Stimulated activated naive CD8-positive, alpha-beta T cell treated with anti-CD3 and anti-CD28 coated beads, Interleukin-15, amount 100 ng/mL, for 72 hours (primary cell): ENCODE measurements around the gene SMC3.
"Not testable (repeated sequence)": the region's sequence is repeated elsewhere in the genome, so short reads cannot be mapped to it uniquely, and the experiment has no call there.

Experiments used
- ATAC-seq: fragments of 150-1000 bp; cut with Tn5 transposase; 2 replicates; pipeline ENCODE4 v1.10.0; 2021; ENCODE audit warnings: mild to moderate bottlenecking, moderate library complexity
- DNase-seq, 2 donors: peaks; one replicate each; pipeline ENCODE4 v3.0.0; 2021 to 2022
- H3K27ac Mint-ChIP-seq, 2 donors: one replicate each; pipeline ENCODE4 v1.8.0; 2022; ENCODE audit warnings: mild to moderate bottlenecking in 2 of 2, mixed read lengths in 2 of 2, moderate library complexity in 2 of 2
- H3K27me3 Mint-ChIP-seq: one replicate; pipeline ENCODE4 v1.8.0; 2022; ENCODE audit warnings: mixed read lengths
- H3K4me1 Mint-ChIP-seq: one replicate; pipeline ENCODE4 v1.8.0; 2022; ENCODE audit warnings: mild to moderate bottlenecking, mixed read lengths
- H3K4me3 Mint-ChIP-seq, 2 donors: one replicate each; pipeline ENCODE4 v1.8.0; 2022; ENCODE audit warnings: mild to moderate bottlenecking in 2 of 2, mixed read lengths in 2 of 2, moderate library complexity in 1 of 2
- H3K9me3 Mint-ChIP-seq, 2 donors: one replicate each; pipeline ENCODE4 v1.8.0; 2022; ENCODE audit warnings: mixed read lengths in 2 of 2

Gene SMC3

GRCh38 chr10:110639046-110639445 is 71.6 kb downstream of the SMC3 start:
- Mint-ChIP-seq H3K4me1 (peaks cover 31% of the 10 kb centered on the region), H3K27me3 (peaks cover 62% of the 10 kb centered on the region)
- H3K27ac Mint-ChIP-seq, H3K9me3 Mint-ChIP-seq, DNase-seq, H3K4me3 Mint-ChIP-seq, ATAC-seq: not testable (repeated sequence)

DNA sequence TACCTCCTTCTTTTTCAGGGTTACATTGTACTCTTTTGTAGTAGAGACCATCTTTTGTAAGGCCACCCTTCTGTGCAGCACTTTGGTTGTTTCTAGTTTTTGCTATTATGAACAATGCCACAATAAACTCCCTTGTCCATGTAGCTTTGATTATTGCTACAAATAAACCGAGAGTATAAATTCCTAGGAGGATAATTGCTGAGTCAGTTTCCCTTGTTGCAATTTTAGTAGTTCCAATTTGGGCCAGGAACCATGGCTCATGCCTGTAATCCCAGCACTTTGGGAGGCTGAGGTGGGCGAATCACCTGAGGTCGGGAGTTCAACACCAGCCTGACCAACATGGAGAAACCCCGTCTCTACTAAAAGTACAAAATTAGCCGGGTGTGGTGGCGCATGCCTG is 72.4 kb downstream of the SMC3 start:
- not testable (repeated sequence) for H3K27ac Mint-ChIP-seq, H3K4me3 Mint-ChIP-seq, H3K9me3 Mint-ChIP-seq, ATAC-seq, DNase-seq
- H3K4me1 Mint-ChIP-seq: peaks cover 33% of the 10 kb centered on the region
- peaks cover 66% of the 10 kb centered on the region for H3K27me3 Mint-ChIP-seq

DNA sequence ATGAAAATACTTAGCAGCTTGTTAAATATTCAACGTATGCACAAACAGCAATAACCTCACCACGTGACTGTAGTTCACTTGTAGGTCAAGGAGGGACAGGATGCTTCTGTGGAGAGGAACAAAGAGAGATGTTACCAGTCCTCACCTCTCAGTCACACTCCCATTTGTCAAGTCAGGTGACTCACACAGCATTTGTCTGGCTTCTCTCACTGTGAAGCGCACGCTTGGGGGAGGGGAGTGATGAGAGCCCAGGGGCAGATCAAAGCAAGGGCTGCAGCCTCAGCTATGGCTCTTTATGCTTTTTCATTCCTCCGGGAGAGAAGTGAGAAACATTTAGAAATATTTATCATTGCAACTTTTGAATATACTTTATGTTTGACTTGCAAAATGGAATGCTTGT is 73.8 kb downstream of the SMC3 start:
- Mint-ChIP-seq H3K4me1 (peaks cover 36% of the 10 kb centered on the region), H3K4me3 (no peak overlapping the region), H3K9me3 (no peaks in the 10 kb centered on the region), H3K27ac (no peak overlapping the region), H3K27me3 (peaks cover 70% of the 10 kb centered on the region)
- ATAC-seq (peak; percentile 82), DNase-seq (peak in 1 of 2 donors; percentile 33)

DNA sequence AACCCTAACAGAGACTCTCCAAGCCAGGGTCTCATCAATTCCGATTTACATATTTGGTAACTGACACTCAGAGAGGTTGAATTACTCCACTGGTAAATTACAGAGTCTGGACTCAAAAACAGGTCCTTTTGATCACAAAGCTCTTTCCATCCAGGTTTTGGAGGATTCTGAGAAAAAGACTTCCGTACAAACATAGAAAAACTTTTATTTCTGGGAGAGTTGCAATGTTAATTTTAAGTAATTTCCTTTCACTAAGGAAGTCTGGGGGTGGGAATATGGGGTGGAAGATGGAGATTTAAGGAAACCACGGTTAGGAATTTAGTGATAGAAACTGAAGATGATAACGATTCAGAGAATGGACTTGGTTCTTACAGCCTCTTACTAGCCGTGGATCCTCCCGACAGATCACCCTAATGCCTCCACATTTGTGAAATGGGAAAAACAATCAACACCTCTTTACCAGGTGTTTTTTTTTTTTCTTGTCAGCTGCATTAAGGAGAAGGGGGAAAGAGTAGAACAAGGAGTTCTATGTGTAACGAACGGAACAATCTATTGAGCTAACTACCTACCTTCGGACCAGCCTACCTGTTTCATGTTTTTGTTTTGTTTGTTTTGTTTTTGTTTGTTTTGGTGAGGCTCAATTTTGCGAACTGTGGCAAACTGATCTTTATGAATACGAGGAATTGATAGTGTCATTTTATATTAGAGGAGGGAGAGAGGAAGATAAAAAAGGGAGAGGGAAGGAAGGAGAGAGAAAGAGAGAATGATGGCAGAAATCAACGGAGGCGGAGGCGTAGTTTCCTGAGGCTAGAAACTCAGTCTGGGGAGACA is 74.9 kb downstream of the SMC3 start:
- DNase-seq (no peak), ATAC-seq (no peak)
- peaks cover 36% of the 10 kb centered on the region for H3K4me1 Mint-ChIP-seq
- H3K27ac Mint-ChIP-seq: no peak overlapping the region
- no peaks in the 10 kb centered on the region for H3K9me3 Mint-ChIP-seq
- H3K4me3 Mint-ChIP-seq: peak overlapping the region; percentile 72 to 73
- peaks cover 65% of the 10 kb centered on the region for H3K27me3 Mint-ChIP-seq

GRCh38 chr10:110643035-110643652 is 75.6 kb downstream of the SMC3 start:
- Mint-ChIP-seq H3K4me1 (peaks cover 36% of the 10 kb centered on the region), H3K27ac (peak overlapping the region in 1 of 2 donors; percentile 71), H3K27me3 (peaks cover 61% of the 10 kb centered on the region), H3K4me3 (peak overlapping the region; percentile 73 to 85), H3K9me3 (no peaks in the 10 kb centered on the region)
- ATAC-seq (no peak), DNase-seq (no peak)

- no peaks in the 10 kb centered on the region for H3K9me3 Mint-ChIP-seq
- peak within 1 kb of the TSS; percentile 73 to 85 for H3K4me3 Mint-ChIP-seq
- DNase-seq (peak; percentile 22 to 29), ATAC-seq (peak; percentile 72)
- H3K27me3 Mint-ChIP-seq: peaks cover 64% of the 10 kb centered on the region
- H3K27ac Mint-ChIP-seq: peak within 1 kb of the TSS in 1 of 2 donors; percentile 71
- H3K4me1 Mint-ChIP-seq: peaks cover 36% of the 10 kb centered on the region
These were observed 76.4 kb downstream of the SMC3 start, which contains the start of gene RBM20 for GRCh38 chr10:110643653-110644597. RBM20 (plus strand) TSS chr10:110644336; CDS start chr10:110644455, 119 bp downstream.

- DNase-seq (no peak), ATAC-seq (no peak)
- H3K9me3 Mint-ChIP-seq: no peaks in the 10 kb centered on the region
- peak overlapping the region; percentile 62 for H3K4me3 Mint-ChIP-seq
- H3K27ac Mint-ChIP-seq: no peak overlapping the region
- H3K4me1 Mint-ChIP-seq: peaks cover 38% of the 10 kb centered on the region
- peaks cover 72% of the 10 kb centered on the region for H3K27me3 Mint-ChIP-seq
These were observed 77.3 kb downstream of the SMC3 start for GRCh38 chr10:110644598-110645462.

DNA sequence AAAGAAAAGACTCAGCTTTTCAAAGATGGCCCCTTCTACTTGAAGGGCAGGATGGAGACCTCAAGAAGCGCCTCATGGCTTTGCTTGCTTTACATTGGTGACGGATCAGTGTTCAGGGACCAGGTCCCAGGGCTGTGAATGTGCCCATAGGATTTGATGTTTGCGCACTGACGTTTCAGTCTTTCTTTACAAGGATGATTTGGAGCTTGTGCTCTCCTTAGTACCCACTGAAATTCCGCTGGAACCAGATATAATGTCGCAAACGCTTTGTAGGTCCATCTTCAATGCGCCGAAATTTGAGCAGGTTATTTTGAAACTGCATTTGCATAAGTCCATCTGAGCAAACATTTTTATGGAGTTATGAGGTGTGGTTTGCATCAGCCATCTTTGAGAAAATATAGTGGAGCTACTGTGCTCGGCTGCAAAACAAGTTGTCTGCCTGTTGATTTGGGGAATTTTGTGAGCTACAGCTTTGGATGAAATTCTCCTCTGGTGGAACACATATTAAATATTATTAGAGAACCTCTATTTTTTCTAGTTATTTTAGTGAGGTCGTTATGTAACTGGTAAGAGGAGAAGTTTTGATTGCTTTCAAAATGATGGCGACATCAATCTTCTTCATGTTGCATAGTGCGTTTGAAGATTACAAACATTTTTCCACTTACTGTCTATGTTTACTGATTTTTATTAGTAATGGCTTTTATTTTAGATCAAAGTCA is 79.1 kb downstream of the SMC3 start:
- DNase-seq (no peak), ATAC-seq (no peak)
- Mint-ChIP-seq H3K4me1 (peaks cover 46% of the 10 kb centered on the region), H3K9me3 (no peaks in the 10 kb centered on the region), H3K4me3 (no peak overlapping the region), H3K27me3 (peaks cover 74% of the 10 kb centered on the region), H3K27ac (no peak overlapping the region)

- Mint-ChIP-seq H3K27me3 (peaks cover 69% of the 10 kb centered on the region), H3K9me3 (no peaks in the 10 kb centered on the region), H3K27ac (no peak overlapping the region), H3K4me3 (no peak overlapping the region), H3K4me1 (peaks cover 46% of the 10 kb centered on the region)
- ATAC-seq (no peak), DNase-seq (no peak)
These were observed 79.6 kb downstream of the SMC3 start for GRCh38 chr10:110647136-110647430.

DNA sequence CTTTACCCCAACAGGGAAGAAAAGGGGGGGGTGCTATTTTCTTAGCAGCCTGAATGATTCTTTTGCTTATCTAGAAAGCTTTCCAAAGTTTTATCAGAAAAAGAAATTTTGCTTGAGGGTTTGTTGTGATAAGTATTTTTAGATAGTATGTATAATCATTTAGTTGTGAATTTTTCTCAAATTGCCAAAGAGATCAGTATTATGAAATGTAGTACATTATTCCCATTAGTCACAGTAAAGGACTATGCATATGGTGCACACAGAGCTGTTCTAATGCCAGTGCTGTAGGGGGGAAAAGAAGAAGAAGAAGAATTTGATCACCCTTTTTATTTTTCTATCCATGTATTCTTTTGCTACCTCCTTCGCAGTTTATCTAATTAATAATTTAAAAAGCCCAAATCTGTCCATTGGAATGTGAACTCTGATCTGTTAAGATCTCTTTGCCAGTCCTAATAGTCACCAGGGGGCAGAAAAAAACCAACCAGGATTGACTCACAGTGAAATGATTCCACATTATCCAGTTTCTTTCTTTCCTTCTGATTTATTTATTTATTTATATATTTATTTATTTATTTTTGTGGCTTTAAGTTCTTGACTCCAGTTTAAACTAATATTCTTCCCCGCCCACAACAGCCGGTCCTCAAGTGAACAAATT is 81.3 kb downstream of the SMC3 start:
- ATAC-seq (no peak), DNase-seq (no peak)
- Mint-ChIP-seq H3K4me3 (no peak overlapping the region), H3K27ac (no peak overlapping the region), H3K27me3 (peaks cover 69% of the 10 kb centered on the region), H3K9me3 (no peaks in the 10 kb centered on the region), H3K4me1 (peaks cover 41% of the 10 kb centered on the region)

DNA sequence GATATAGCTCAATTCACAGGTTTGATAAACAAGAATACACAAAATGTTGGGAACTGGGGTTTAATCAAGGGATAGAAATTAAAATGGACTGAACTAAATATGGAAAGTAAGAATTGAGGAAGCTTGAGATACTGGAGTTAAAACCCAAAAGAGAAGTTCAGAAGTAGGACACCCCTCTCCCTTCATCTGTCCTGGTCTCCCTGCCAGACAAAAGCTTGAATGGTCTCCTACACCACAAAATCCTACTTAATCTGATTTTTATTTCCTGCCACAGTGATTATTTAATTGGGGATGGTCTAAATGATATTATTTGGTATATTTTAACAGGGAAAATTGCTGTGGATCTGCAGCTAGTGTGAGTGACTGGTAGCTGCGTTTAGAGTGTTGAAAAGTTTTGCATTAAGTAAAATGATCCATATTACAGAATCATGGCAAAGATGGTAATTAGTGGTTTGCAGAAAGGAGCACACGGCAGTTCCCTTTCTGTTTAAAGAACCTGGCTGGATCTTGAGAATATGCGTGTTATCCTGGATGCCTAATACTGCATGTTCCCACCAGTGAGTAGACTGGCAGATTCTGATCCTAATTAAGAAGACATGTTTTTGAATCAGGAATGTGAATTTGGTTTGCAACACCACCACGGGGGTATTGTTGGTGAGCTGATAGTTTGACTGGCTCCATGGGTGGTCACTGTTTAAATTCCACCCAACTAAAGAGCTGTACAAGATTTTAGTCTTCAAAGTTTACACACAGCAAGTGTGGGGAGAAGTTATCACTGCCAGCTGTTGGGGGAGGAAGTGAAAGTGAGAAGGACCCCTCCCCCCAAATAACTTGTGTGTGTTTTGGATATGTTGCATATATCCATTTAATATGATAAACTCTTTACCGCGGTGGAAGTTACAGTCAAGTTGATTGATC is 82.1 kb downstream of the SMC3 start:
- DNase-seq (no peak), ATAC-seq (no peak)
- peaks cover 68% of the 10 kb centered on the region for H3K27me3 Mint-ChIP-seq
- no peaks in the 10 kb centered on the region for H3K9me3 Mint-ChIP-seq
- H3K27ac Mint-ChIP-seq: no peak overlapping the region
- H3K4me1 Mint-ChIP-seq: peaks cover 41% of the 10 kb centered on the region
- no peak overlapping the region for H3K4me3 Mint-ChIP-seq

- Mint-ChIP-seq H3K4me3 (no peak overlapping the region), H3K27ac (no peak overlapping the region), H3K9me3 (no peaks in the 10 kb centered on the region), H3K4me1 (peaks cover 36% of the 10 kb centered on the region), H3K27me3 (peaks cover 64% of the 10 kb centered on the region)
- ATAC-seq (no peak), DNase-seq (no peak)
These were observed 82.8 kb downstream of the SMC3 start for GRCh38 chr10:110650265-110650668.
